Measurements from ENCODE around the gene MBP. TPM values are rescaled to one million over a fixed set of nuclear protein-coding genes. Genes with fewer than 3 reads are reported as not detected.

The MBP gene
- total RNA-seq, 1 donor from 2014 or later = 2,463 TPM

GRCh38 chr18:77153404-77153803 lies 20.8 kb upstream of the MBP start:
- DNase-seq (ENCODE audit: low spot score) = peak; percentile 28
- intact Hi-C loops (cut with DNase I) = no loop called here
- ATAC-seq = no peak

GRCh38 chr18:77151772-77152520 lies 19.4 kb upstream of the MBP start:
- intact Hi-C loops (cut with DNase I) = no loop called here
- ATAC-seq (no peak), DNase-seq (ENCODE audit: low spot score) (peak; percentile 35)

GRCh38 chr18:77151033-77151771 lies 18.6 kb upstream of the MBP start:
- no peak for ATAC-seq
- intact Hi-C loops (cut with DNase I) = no loop called here
- no peak for DNase-seq (ENCODE audit: low spot score)

- ATAC-seq (no peak), DNase-seq (ENCODE audit: low spot score) (no peak)
- intact Hi-C loops (cut with DNase I) = no loop called here
These were observed 18.0 kb upstream of the MBP start for GRCh38 chr18:77150588-77150987.

GRCh38 chr18:77148289-77148688 lies 15.7 kb upstream of the MBP start:
- no peak for ATAC-seq
- DNase-seq (ENCODE audit: low spot score) = no peak
- intact Hi-C loops (cut with DNase I) = no loop called here

GRCh38 chr18:77147418-77147852 lies 14.9 kb upstream of the MBP start:
- ATAC-seq (peak; percentile 28), DNase-seq (ENCODE audit: low spot score) (peak; percentile 17)
- intact Hi-C loops (cut with DNase I) = no loop called here

- DNase-seq (ENCODE audit: low spot score) (no peak), ATAC-seq (no peak)
- intact Hi-C loops (cut with DNase I) = no loop called here
These were observed 13.9 kb upstream of the MBP start for GRCh38 chr18:77146249-77147080.

- intact Hi-C loops (cut with DNase I) = no loop called here
- ATAC-seq (no peak), DNase-seq (ENCODE audit: low spot score) (no peak)
These were observed 12.8 kb upstream of the MBP start for GRCh38 chr18:77145364-77145901.

- intact Hi-C loops (cut with DNase I) = no loop called here
- ATAC-seq = no peak
- DNase-seq (ENCODE audit: low spot score) = no peak
These were observed 12.0 kb upstream of the MBP start for GRCh38 chr18:77144451-77145118.

GRCh38 chr18:77144046-77144445 lies 11.5 kb upstream of the MBP start:
- DNase-seq (ENCODE audit: low spot score) (no peak), ATAC-seq (no peak)
- intact Hi-C loops (cut with DNase I) = no loop called here

GRCh38 chr18:77143196-77143595 lies 10.6 kb upstream of the MBP start:
- ATAC-seq (no peak), DNase-seq (ENCODE audit: low spot score) (no peak)
- intact Hi-C loops (cut with DNase I) = no loop called here

- ATAC-seq = no peak
- intact Hi-C loops (cut with DNase I) = no loop called here
- DNase-seq (ENCODE audit: low spot score) = no peak
These were observed 9.0 kb upstream of the MBP start for GRCh38 chr18:77141401-77142118.

- intact Hi-C loops (cut with DNase I) = no loop called here
- DNase-seq (ENCODE audit: low spot score) (no peak), ATAC-seq (peak; percentile 29)
These were observed 8.0 kb upstream of the MBP start for GRCh38 chr18:77140439-77141109.

GRCh38 chr18:77140030-77140429 lies 7.4 kb upstream of the MBP start:
- DNase-seq (ENCODE audit: low spot score) = no peak
- intact Hi-C loops (cut with DNase I) = no loop called here
- no peak for ATAC-seq

GRCh38 chr18:77139619-77140018 lies 7.0 kb upstream of the MBP start:
- intact Hi-C loops (cut with DNase I) = no loop called here
- ATAC-seq (no peak), DNase-seq (ENCODE audit: low spot score) (no peak)

GRCh38 chr18:77138270-77138669 lies 5.7 kb upstream of the MBP start:
- ATAC-seq = no peak

GRCh38 chr18:77137851-77138250 lies 5.3 kb upstream of the MBP start:
- intact Hi-C loops (cut with DNase I) = loop anchor here (2.0 kb wide), 1 partner anchor 63 kb away; no protein-coding TSS in a partner anchor

More at GRCh38 chr18:77138270-77138669, 5.7 kb upstream of the MBP start:
- intact Hi-C loops (cut with DNase I) = no loop called here
- no peak for DNase-seq (ENCODE audit: low spot score)

More at GRCh38 chr18:77137851-77138250, 5.3 kb upstream of the MBP start:
- no peak for ATAC-seq
- DNase-seq (ENCODE audit: low spot score) = no peak
